BJ (cell line): Measurements from ENCODE around the gene SEC16A. TPM values are rescaled to one million over a fixed set of nuclear protein-coding genes. Genes with fewer than 3 reads are reported as not detected.

Experiments
- CTCF ChIA-PET: fragments of 350-600 bp; formaldehyde crosslinking; extraction: SDS; loops from one replicate; lab custom pipeline; 2021; ENCODE audit warnings: antibody characterized with exemption, inconsistent platforms; lab: Yijun Ruan, JAX
- POLR2A ChIA-PET: fragments of 300-600 bp; sonication (Branson Sonifier 250); formaldehyde crosslinking; extraction: SDS; loops from one replicate; lab custom pipeline; 2021; ENCODE audit warnings: antibody characterized with exemption; lab: Charles Lee
- DNase-seq: peaks from one replicate; pipeline ENCODE4 v3.0.0-alpha.2; 2011; ENCODE audit warnings: low read depth
- H3K27me3 ChIP-seq: 2 replicates; pipeline ENCODE4 v1.6.0; 2011; ENCODE audit warnings: low read length; ENCODE audit not compliant: control insufficient read depth, insufficient read depth
- H3K36me3 ChIP-seq: 2 replicates; pipeline ENCODE4 v1.5.1; 2011; ENCODE audit warnings: low read length; ENCODE audit not compliant: control insufficient read depth, insufficient read depth
- H3K4me3 ChIP-seq: 2 replicates; pipeline ENCODE4 v1.5.1; 2011; ENCODE audit warnings: low read depth, mild to moderate bottlenecking, control low read depth, low read length
- polyA plus RNA-seq: library from polyadenylated mRNA; depleted of rRNA; stranded (reverse); fragments of >200 nt; gene quantifications from 2 replicates; pipeline ENCODE4 v1.2.3, GENCODE V29; 2011
- TF ChIP-seq, protein P1 (sequence below): IDR thresholded peaks from 2 replicates; pipeline ENCODE4 v1.5.1; 2011; ENCODE audit warnings: low read depth, mild to moderate bottlenecking, control low read depth, inconsistent platforms, low read length, moderate library complexity; ENCODE audit not compliant: insufficient read depth

Gene SEC16A
- polyA plus RNA-seq, 1 experiment = 24.4 TPM

- DNase-seq = no peak
- TF ChIP-seq, protein P1, sequence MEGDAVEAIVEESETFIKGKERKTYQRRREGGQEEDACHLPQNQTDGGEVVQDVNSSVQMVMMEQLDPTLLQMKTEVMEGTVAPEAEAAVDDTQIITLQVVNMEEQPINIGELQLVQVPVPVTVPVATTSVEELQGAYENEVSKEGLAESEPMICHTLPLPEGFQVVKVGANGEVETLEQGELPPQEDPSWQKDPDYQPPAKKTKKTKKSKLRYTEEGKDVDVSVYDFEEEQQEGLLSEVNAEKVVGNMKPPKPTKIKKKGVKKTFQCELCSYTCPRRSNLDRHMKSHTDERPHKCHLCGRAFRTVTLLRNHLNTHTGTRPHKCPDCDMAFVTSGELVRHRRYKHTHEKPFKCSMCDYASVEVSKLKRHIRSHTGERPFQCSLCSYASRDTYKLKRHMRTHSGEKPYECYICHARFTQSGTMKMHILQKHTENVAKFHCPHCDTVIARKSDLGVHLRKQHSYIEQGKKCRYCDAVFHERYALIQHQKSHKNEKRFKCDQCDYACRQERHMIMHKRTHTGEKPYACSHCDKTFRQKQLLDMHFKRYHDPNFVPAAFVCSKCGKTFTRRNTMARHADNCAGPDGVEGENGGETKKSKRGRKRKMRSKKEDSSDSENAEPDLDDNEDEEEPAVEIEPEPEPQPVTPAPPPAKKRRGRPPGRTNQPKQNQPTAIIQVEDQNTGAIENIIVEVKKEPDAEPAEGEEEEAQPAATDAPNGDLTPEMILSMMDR = no peak
- H3K27me3 ChIP-seq = no peaks in the 10 kb centered on the region
- POLR2A ChIA-PET = no interaction called here
- no peak overlapping the region for H3K4me3 ChIP-seq
- H3K36me3 ChIP-seq = peaks cover 52% of the 10 kb centered on the region
- CTCF ChIA-PET = interaction anchor here (1.8 kb wide), 1 partner anchor 130 kb away, joined by 3 read pairs; no protein-coding TSS in a partner anchor
These were observed 18.8 kb upstream of the SEC16A start for GRCh38 chr9:136501686-136502085.

DNA sequence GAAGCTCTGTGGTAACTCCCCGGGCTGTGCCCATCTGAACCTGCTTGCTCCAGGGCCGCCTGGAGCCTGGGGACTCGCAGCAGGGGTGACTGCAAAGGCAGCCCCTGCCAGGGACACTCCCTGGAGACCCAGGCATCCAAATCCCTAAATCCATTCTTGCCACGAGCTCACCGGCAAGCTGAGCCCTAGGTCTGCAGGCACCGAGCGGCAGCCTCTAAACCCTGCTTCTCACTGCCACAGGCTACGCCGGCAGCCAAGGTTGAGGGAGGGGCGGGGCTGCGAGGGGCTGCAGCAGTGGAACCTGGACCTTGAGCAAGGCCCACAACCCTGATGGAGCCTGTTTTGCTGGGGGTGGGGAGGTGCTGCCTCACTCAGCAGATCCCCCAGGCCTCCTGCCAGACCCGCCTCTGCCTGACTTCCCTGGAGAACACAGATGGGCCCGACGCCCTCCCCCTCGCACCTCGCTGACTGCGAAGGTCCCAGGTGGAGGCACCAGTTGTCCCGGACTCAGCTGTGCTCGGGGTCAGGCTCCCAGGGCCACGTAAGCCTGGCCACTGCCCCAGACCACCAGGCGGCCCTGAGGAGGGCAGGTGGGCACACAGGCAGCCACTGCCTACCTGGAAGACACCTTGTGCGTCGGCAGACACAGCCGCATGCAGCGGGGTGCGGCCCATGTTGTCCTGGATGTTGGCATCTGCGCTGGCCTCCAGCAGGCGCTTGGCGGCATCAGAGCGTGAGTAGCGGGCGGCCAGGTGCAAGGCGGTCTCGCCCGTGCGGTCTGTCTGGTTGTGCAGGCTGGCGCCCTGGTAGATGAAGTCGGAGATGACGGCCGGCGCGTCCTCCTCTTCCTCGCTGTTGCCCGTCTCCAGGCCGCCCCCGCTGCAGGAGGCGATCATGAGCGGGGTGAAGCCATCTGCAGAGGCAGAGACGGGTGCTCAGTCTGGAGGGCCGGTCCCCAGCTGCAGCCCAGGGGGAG, 17.4 kb upstream of the SEC16A start:
- H3K4me3 ChIP-seq = no peak overlapping the region
- H3K36me3 ChIP-seq = peaks cover 47% of the 10 kb centered on the region
- CTCF ChIA-PET = interaction anchor here (0.8 to 1.7 kb wide), 4 partner anchors 9 to 125 kb away, joined by 3 to 9 read pairs (median 5); no protein-coding TSS in a partner anchor
- POLR2A ChIA-PET = no interaction called here
- TF ChIP-seq, protein P1 = no peak
- no peaks in the 10 kb centered on the region for H3K27me3 ChIP-seq
- DNase-seq = no peak

DNA sequence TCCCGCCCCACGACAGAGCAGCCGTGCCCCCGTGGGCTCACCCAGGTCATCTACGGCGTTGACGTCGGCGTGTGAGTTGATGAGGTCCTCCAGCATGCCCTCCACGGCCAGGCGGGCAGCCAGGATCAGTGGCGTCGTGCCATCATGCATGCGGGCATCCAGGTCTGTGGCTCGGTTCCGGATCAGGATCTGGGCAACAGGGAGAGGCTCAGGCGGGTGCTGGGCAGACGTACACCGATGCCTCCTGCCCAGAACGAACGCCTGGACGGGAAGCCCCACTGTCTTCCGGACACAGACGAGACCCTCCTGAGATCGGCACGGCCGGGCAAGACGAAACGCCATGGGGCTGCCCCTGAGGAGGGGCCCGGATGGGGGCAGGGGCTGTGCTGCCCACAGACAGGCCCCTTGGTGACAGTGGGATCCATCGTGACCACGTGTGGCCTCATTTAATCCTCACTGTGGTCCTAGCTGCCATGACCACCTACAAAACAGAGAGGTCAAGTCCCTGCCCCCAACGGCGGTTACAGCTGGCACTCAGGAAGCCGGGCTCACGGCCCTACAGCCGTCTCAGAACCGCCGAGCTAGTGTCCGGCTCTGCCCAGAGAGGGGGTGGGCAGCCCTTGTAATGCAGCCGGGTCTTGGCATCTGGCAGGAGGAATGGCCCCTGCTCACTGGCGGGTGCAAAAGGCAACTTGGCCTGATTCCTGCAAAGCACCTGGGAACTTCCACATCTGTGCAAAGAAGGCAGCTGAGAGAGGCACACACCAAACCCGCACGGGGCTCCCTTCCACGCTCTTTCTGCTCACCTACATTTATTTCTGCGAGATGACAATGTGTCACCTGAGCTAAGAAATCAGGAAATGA, 16.5 kb upstream of the SEC16A start:
- Histone ChIP-seq H3K27me3 (no peaks in the 10 kb centered on the region), H3K4me3 (no peak overlapping the region), H3K36me3 (peaks cover 42% of the 10 kb centered on the region)
- ChIA-PET POLR2A (no interaction called here), CTCF (interaction anchor here (0.6 to 1.7 kb wide), 5 partner anchors 8 to 126 kb away, joined by 3 to 9 read pairs (median 4); no protein-coding TSS in a partner anchor)
- TF ChIP-seq, protein P1 = no peak
- DNase-seq = no peak

- Histone ChIP-seq H3K36me3 (peaks cover 35% of the 10 kb centered on the region), H3K4me3 (no peak overlapping the region), H3K27me3 (no peaks in the 10 kb centered on the region)
- TF ChIP-seq, protein P1 = no peak
- ChIA-PET POLR2A (no interaction called here), CTCF (interaction anchor here (0.6 to 2.9 kb wide), 4 partner anchors 10 to 134 kb away, joined by 3 to 13 read pairs (median 5); no protein-coding TSS in a partner anchor)
- no peak for DNase-seq
These were observed 15.3 kb upstream of the SEC16A start for GRCh38 chr9:136497916-136498695.
